D721Med (cell line): ENCODE data around the gene KNL1.

Experiments
- DNase-seq: peaks from one replicate; pipeline ENCODE4 v3.0.0; 2011; ENCODE audit warnings: low spot score; ENCODE audit not compliant: insufficient read length
- FAIRE-seq: peaks from 2 replicates; lab custom pipeline; 2011; peaks lifted over from hg19 to GRCh38; lab: Jason Lieb, UNC
- CTCF ChIP-seq: IDR thresholded peaks from 2 replicates; pipeline ENCODE4 v1.5.1; 2012; ENCODE audit warnings: mild to moderate bottlenecking, control low read depth; ENCODE audit not compliant: insufficient read depth; ENCODE audit errors: missing control alignments

The KNL1 gene

GRCh38 chr15:40618023-40618422 lies 24.0 kb downstream of the KNL1 start:
- DNase-seq = no peak

GRCh38 chr15:40618906-40619305 lies 24.9 kb downstream of the KNL1 start:
- DNase-seq (no peak), FAIRE-seq (no peak)

More at GRCh38 chr15:40618023-40618422, 24.0 kb downstream of the KNL1 start:
- FAIRE-seq = no peak
- TF ChIP-seq CTCF = no peak

GRCh38 chr15:40623361-40623760 lies 29.3 kb downstream of the KNL1 start:
- DNase-seq (no peak), FAIRE-seq (no peak)
- TF ChIP-seq CTCF = no peak

More at GRCh38 chr15:40618906-40619305, 24.9 kb downstream of the KNL1 start:
- TF ChIP-seq CTCF = no peak

- no peak for TF ChIP-seq CTCF
- DNase-seq (no peak), FAIRE-seq (no peak)
Measured at GRCh38 chr15:40630313-40630712, 36.3 kb downstream of the KNL1 start.

GRCh38 chr15:40633178-40633577 lies 39.1 kb downstream of the KNL1 start:
- no peak for TF ChIP-seq CTCF
- no peak for DNase-seq
- no peak for FAIRE-seq

- DNase-seq (no peak), FAIRE-seq (no peak)
- TF ChIP-seq CTCF = no peak
Measured at GRCh38 chr15:40637221-40637745, 43.2 kb downstream of the KNL1 start.

- TF ChIP-seq CTCF = no peak
- DNase-seq (no peak), FAIRE-seq (no peak)
Measured at GRCh38 chr15:40639677-40640076, 45.6 kb downstream of the KNL1 start.
